K562 (cell line): ENCODE results near the gene ARSI. TPM values are rescaled to one million over a fixed set of nuclear protein-coding genes. Genes with fewer than 3 reads are reported as not detected.

Experiments used
- ATAC-seq: fragments of 200-7000 bp; cut with Tn5 transposase; 3 replicates; pipeline ENCODE4 v1.9.1; 2020; ENCODE audit warnings: moderate library complexity
- BruUV-seq: library from RNA; stranded (reverse); fragments of 400-500 nt; replicated peaks from 2 replicates; lab custom pipeline; 2021; lab: Mats Ljungman, UMichigan
- CTCF ChIA-PET: fragments of 300-600 bp; formaldehyde crosslinking; extraction: SDS; loops from one replicate; lab custom pipeline; 2021; ENCODE audit warnings: low intra/inter-chr PET ratio; lab: Yijun Ruan, JAX
- POLR2A ChIA-PET: fragments of 300-600, 350-650 bp; sonication (Branson Sonifier 250); formaldehyde crosslinking; extraction: SDS; loops from one replicate; lab custom pipeline; 2021; ENCODE audit warnings: antibody characterized with exemption, inconsistent platforms; lab: Yijun Ruan, JAX
- DNase-seq, 4 experiments: peaks; one replicate each; pipeline versions ENCODE4 v3.0.0 to v3.0.0-alpha.2; 2011 to 2018; ENCODE audit warnings: low spot score in 3 of 4, mixed read lengths in 3 of 4; ENCODE audit errors: extremely low read depth in 1 of 4
- FAIRE-seq: peaks from 2 replicates; lab custom pipeline; 2011; peaks lifted over from hg19 to GRCh38; lab: Jason Lieb, UNC
- H2AFZ ChIP-seq: 2 replicates; pipeline ENCODE4 v1.6.0; 2011; ENCODE audit warnings: low read depth, low read length, control low read depth, inconsistent platforms
- H3K27ac ChIP-seq: fragments of 200-600 bp; 3 replicates; pipeline ENCODE4 v1.8.0; 2011; ENCODE audit warnings: low read depth, mild to moderate bottlenecking, control low read depth, inconsistent platforms, low read length, moderate library complexity, mixed read lengths; ENCODE audit errors: extremely low read depth
- H3K27me3 ChIP-seq, 2 experiments: fragments of 300-600 bp in 1 of 2; 2 replicates in 1 of 2; 3 replicates in 1 of 2; pipeline versions ENCODE4 v1.6.0 to v1.8.0; 2011; ENCODE audit warnings: inconsistent platforms in 2 of 2, low read length in 2 of 2, mild to moderate bottlenecking in 1 of 2, mixed read lengths in 1 of 2, moderate library complexity in 1 of 2; ENCODE audit not compliant: control insufficient read depth in 2 of 2, insufficient read depth in 2 of 2
- H3K36me3 ChIP-seq: fragments of 300-600 bp; 3 replicates; pipeline ENCODE4 v1.8.0; 2011; ENCODE audit warnings: mild to moderate bottlenecking, low read length, inconsistent platforms; ENCODE audit not compliant: control insufficient read depth, insufficient read depth
- H3K4me1 ChIP-seq, 2 experiments: fragments of 200-600 bp in 1 of 2; replicated peaks in 1 of 2; 2 replicates in 1 of 2; 3 replicates in 1 of 2; pipeline versions ENCODE4 v1.5.1 to v1.8.0; 2011; ENCODE audit warnings: inconsistent platforms in 2 of 2, low read length in 2 of 2, mild to moderate bottlenecking in 1 of 2, mixed read lengths in 1 of 2, moderate library complexity in 1 of 2; ENCODE audit not compliant: control insufficient read depth in 2 of 2, insufficient read depth in 2 of 2
- H3K4me2 ChIP-seq: 2 replicates; pipeline ENCODE4 v1.6.1; 2011; ENCODE audit warnings: low read length, control low read depth, inconsistent platforms, mixed read lengths; ENCODE audit not compliant: insufficient read depth
- H3K4me3 ChIP-seq: fragments of 200-600 bp; sonication (generic), shearing (Covaris generic); 2 replicates; pipeline ENCODE4 v1.5.1; 2016; ENCODE audit warnings: control low read depth, inconsistent platforms
- H3K79me2 ChIP-seq: fragments of 200-600 bp; 3 replicates; pipeline ENCODE4 v1.8.0; 2011; ENCODE audit warnings: low read length, inconsistent platforms; ENCODE audit not compliant: control insufficient read depth, insufficient read depth
- H3K9ac ChIP-seq, 2 experiments: 2 replicates each; pipeline versions ENCODE4 v1.6.0 to v1.6.1; 2011; ENCODE audit warnings: low read depth in 2 of 2, low read length in 2 of 2, control low read depth in 1 of 2, inconsistent platforms in 1 of 2, mild to moderate bottlenecking in 1 of 2, mixed read lengths in 1 of 2; ENCODE audit not compliant: insufficient read depth in 1 of 2
- H3K9me1 ChIP-seq: one replicate; pipeline ENCODE4 v1.6.0; 2011; ENCODE audit warnings: inconsistent platforms, mild to moderate bottlenecking, low read length, moderate library complexity; ENCODE audit not compliant: control insufficient read depth, insufficient read depth
- H3K9me3 ChIP-seq: replicated peaks from 2 replicates; pipeline ENCODE4 v1.5.1; 2011; ENCODE audit warnings: low read depth, low read length, inconsistent platforms; ENCODE audit not compliant: control insufficient read depth, insufficient read depth
- H4K20me1 ChIP-seq: replicated peaks from 2 replicates; pipeline ENCODE4 v1.6.1; 2011; ENCODE audit warnings: low read length, inconsistent platforms, mixed read lengths; ENCODE audit not compliant: control insufficient read depth, insufficient read depth
- CBFA2T3 ChIP-seq: fragments of 450-650 bp; IDR thresholded peaks from 2 replicates; pipeline ENCODE4 v1.6.1; 2017
- GATA2 ChIP-seq: sonication (generic); formaldehyde crosslinking; IDR thresholded peaks from 2 replicates; pipeline ENCODE4 v1.4.0; 2020; ENCODE audit warnings: mild to moderate bottlenecking, missing genetic modification reagents
- NFE2 ChIP-seq: IDR thresholded peaks from 2 replicates; pipeline ENCODE4 v1.6.1; 2014; ENCODE audit warnings: antibody characterized with exemption, low read depth
- RBM14 ChIP-seq: fragments of 200-400 bp; formaldehyde crosslinking; IDR thresholded peaks from 2 replicates; pipeline ENCODE4 v1.6.1; 2018; ENCODE audit warnings: low read depth, mild to moderate bottlenecking, low read length, moderate library complexity, borderline replicate concordance; ENCODE audit not compliant: insufficient read depth
- SP1 ChIP-seq: sonication (generic); formaldehyde crosslinking; IDR thresholded peaks from 2 replicates; pipeline ENCODE4 v1.8.1; 2022; ENCODE audit warnings: mild to moderate bottlenecking, missing genetic modification reagents
- SREBF2 ChIP-seq: sonication (generic); formaldehyde crosslinking; IDR thresholded peaks from 2 replicates; pipeline ENCODE4 v1.4.0; 2020; ENCODE audit warnings: mild to moderate bottlenecking, missing genetic modification reagents
- TSC22D4 ChIP-seq: fragments of 450-650 bp; IDR thresholded peaks from 2 replicates; pipeline ENCODE4 v1.6.1; 2016; ENCODE audit warnings: missing genetic modification characterization, missing biosample characterization, control low read depth
- ZFP36 ChIP-seq: fragments of 150-350 bp; IDR thresholded peaks from 2 replicates; pipeline ENCODE4 v1.6.1; 2018; ENCODE audit warnings: low read length, low read depth; ENCODE audit not compliant: partially characterized antibody
- ZNF354B ChIP-seq: fragments of 250-450 bp; sonication (Bioruptor Pico); IDR thresholded peaks from 2 replicates; pipeline ENCODE4 v1.4.0; 2020
- ZNF785 ChIP-seq: fragments of 250-450 bp; sonication (Bioruptor Pico); IDR thresholded peaks from 2 replicates; pipeline ENCODE4 v1.4.0; 2020; ENCODE audit warnings: mild to moderate bottlenecking
- WGBS: fragments of 100-300 bp; shearing (Covaris generic); methylation state at CpG from one replicate; pipeline ENCODE4 v1.1.6; 2016; ENCODE audit warnings: low coverage, mixed read lengths; ENCODE audit not compliant: insufficient coverage; ENCODE audit errors: missing lambda C conversion rate; 5-methylcytosine and 5-hydroxymethylcytosine counted together
- in situ Hi-C: fragments of 300-500 bp; cut with MboI; formaldehyde crosslinking; loops from 4 replicates; pipeline ENCODE4 v1.15.0; 2018; ENCODE audit warnings: inconsistent platforms, mixed read lengths
- intact Hi-C: fragments of 100-400 bp; cut with micrococcal nuclease; formaldehyde crosslinking; loops from 2 replicates; pipeline ENCODE4 v1.14.2; 2022
- polyA plus RNA-seq, 8 experiments: library from polyadenylated mRNA; depleted of rRNA in 4 of 8; stranded (reverse) in 5 of 8; unstranded in 3 of 8; fragments of >200 nt; fragmentation: Nextera tagmentation in 2 of 8; fragmentation: Illumina TruSeq in 1 of 8; extraction: Ambion mirVana in 2 of 8; extraction: Trizol in 1 of 8; gene quantifications; 2 replicates each; pipeline versions ENCODE4 v1.2.1 to v1.2.3, GENCODE V29; 2011 to 2014; ENCODE audit warnings: inconsistent platforms in 1 of 8, missing spikeins in 1 of 8
- total RNA-seq, 7 experiments: library from RNA; depleted of rRNA in 6 of 7; stranded (reverse); fragments of >200 nt in 6 of 7; fragmentation: Illumina TruSeq in 2 of 7; extraction: Trizol in 2 of 7; gene quantifications; 2 replicates each; pipeline versions ENCODE4 v1.2.1 to v1.2.3, GENCODE V29; 2011 to 2021; ENCODE audit warnings: low replicate concordance in 1 of 7
- TF ChIP-seq, protein P1 (sequence below): fragments of 250-450 bp; sonication (Bioruptor Pico); IDR thresholded peaks from 2 replicates; pipeline ENCODE4 v1.4.0; 2020; ENCODE audit warnings: mild to moderate bottlenecking, moderate library complexity, borderline replicate concordance
- TF ChIP-seq, protein P2 (sequence below), 3 experiments: fragments of 200-800 bp in 1 of 3; fragments of 250-450 bp in 1 of 3; fragments of 450-650 bp in 1 of 3; sonication (Bioruptor Pico) in 1 of 3; sonication (Bioruptor generic) in 1 of 3; formaldehyde crosslinking in 1 of 3; IDR thresholded peaks; 2 replicates each; pipeline versions ENCODE4 v1.6.1 to v1.8.0; 2016 to 2022; ENCODE audit warnings: mild to moderate bottlenecking in 2 of 3, missing genetic modification characterization in 2 of 3, missing compliant biosample characterization in 1 of 3, moderate library complexity in 1 of 3
- TF ChIP-seq, protein P3 (sequence below): sonication (generic); formaldehyde crosslinking; IDR thresholded peaks from 2 replicates; pipeline ENCODE4 v1.8.0; 2022; ENCODE audit warnings: missing genetic modification reagents, mild to moderate bottlenecking, moderate library complexity, borderline replicate concordance

The ARSI gene
- total and polyA plus RNA-seq, 9 of the 15 experiments (the other 6 are each of a cell fraction or from before 2014, with no cell fraction given) = 0.04 to 0.07 TPM; not detected in 7

DNA sequence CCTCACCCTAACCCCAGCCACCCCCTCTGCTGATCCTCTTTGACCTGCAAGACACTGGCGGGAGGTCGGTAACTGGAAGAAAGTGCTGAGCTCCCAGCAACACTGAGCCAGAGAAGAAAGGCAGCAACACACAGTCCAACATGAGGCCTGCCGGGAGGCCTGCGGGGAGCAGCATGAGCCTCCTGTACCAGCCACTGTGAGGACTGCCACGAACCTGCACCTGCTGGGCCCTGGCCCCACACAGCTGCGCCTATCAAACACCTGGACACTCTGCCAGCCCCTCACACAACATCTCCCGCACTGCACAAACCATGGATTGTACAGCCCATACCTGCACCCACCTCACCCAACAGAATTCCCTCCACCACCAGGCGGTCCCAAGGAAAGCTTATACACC is 31.4 kb downstream of the ARSI start (continued):
- no peak for TF ChIP-seq ZNF785
- no peak for TF ChIP-seq ZNF354B
- TF ChIP-seq SREBF2 (CRISPR knock-in tag) = no peak
- TF ChIP-seq, protein P1, sequence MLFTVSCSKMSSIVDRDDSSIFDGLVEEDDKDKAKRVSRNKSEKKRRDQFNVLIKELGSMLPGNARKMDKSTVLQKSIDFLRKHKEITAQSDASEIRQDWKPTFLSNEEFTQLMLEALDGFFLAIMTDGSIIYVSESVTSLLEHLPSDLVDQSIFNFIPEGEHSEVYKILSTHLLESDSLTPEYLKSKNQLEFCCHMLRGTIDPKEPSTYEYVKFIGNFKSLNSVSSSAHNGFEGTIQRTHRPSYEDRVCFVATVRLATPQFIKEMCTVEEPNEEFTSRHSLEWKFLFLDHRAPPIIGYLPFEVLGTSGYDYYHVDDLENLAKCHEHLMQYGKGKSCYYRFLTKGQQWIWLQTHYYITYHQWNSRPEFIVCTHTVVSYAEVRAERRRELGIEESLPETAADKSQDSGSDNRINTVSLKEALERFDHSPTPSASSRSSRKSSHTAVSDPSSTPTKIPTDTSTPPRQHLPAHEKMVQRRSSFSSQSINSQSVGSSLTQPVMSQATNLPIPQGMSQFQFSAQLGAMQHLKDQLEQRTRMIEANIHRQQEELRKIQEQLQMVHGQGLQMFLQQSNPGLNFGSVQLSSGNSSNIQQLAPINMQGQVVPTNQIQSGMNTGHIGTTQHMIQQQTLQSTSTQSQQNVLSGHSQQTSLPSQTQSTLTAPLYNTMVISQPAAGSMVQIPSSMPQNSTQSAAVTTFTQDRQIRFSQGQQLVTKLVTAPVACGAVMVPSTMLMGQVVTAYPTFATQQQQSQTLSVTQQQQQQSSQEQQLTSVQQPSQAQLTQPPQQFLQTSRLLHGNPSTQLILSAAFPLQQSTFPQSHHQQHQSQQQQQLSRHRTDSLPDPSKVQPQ (CRISPR knock-in tag) = no peak

DNA sequence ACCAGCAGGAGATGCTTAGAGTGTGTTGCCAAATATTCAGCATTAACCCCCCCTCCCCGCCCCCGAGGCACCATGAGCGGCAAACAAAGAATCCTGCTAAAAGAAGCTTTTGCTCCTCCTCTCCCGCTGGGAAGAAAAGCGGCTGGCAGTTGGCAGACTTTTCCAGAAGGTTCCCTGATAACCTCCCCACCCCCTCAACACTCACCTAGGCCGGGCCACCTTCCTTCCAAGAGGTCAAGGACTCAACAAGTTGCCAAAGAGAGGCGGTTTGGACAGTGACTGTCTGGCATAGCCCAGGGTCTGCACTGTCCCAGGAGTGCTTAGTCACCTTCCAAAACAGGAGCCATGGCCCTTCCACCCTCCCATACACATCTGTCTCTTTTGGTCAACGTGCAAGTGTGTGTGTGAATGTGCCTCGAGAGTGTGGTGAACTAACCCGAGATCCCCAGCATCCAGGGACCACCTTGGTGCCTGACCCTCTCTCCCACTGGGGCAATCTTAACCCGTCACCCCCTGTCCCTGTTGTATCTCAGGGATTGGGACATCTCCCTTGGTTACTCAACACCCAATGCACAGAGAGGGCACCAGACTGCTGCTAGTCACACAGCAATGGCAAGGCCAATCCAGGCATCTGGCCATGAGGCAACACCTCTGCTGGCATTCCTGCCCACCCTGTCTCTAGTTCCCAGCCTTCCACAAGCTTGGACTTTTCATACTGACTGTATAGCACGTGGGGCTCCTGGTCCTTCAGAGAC is 32.0 kb downstream of the ARSI start:
- DNase-seq = no peak
- Histone ChIP-seq H3K27ac (no peak overlapping the region), H3K4me2 (no peak overlapping the region), H3K4me3 (no peak overlapping the region), H2AFZ (no peak overlapping the region), H4K20me1 (no peaks in the 10 kb centered on the region), H3K4me1 (no peaks in the 10 kb centered on the region), H3K9ac (no peak overlapping the region; a peak in 1 of 4 replicates), H3K9me1 (no peaks in the 10 kb centered on the region), H3K9me3 (no peaks in the 10 kb centered on the region), H3K36me3 (no peaks in the 10 kb centered on the region), H3K79me2 (no peaks in the 10 kb centered on the region), H3K27me3 (peaks cover 24 to 66% of the 10 kb centered on the region in 2 experiments; a peak in 4 of 5 replicates)
- no TSS peak for BruUV-seq
- ChIA-PET POLR2A (interaction anchor here (0.5 kb wide), 1 partner anchor 140 kb away, joined by 3 read pairs; no protein-coding TSS in a partner anchor), CTCF (no interaction called here)
- ATAC-seq = peak; percentile 49; the same call in 2 of the 3 replicates
- in situ Hi-C loops (loop anchor here (5.0 kb wide), 1 partner anchor 77 kb away; no protein-coding TSS in a partner anchor), intact Hi-C loops (no loop called here)
- 3% methylated on average over 12 of the region's 12 CpGs for WGBS
- no peak for FAIRE-seq
- TF ChIP-seq RBM14 (no peak), SP1 (CRISPR knock-in tag) (no peak), TSC22D4 (no peak), CBFA2T3 (no peak), ZFP36 (peak; percentile 72), GATA2 (CRISPR knock-in tag) (no peak), NFE2 (0 out of 2 replicates have a peak, but pooled peaks have one; percentile 18)
- TF ChIP-seq, protein P2, sequence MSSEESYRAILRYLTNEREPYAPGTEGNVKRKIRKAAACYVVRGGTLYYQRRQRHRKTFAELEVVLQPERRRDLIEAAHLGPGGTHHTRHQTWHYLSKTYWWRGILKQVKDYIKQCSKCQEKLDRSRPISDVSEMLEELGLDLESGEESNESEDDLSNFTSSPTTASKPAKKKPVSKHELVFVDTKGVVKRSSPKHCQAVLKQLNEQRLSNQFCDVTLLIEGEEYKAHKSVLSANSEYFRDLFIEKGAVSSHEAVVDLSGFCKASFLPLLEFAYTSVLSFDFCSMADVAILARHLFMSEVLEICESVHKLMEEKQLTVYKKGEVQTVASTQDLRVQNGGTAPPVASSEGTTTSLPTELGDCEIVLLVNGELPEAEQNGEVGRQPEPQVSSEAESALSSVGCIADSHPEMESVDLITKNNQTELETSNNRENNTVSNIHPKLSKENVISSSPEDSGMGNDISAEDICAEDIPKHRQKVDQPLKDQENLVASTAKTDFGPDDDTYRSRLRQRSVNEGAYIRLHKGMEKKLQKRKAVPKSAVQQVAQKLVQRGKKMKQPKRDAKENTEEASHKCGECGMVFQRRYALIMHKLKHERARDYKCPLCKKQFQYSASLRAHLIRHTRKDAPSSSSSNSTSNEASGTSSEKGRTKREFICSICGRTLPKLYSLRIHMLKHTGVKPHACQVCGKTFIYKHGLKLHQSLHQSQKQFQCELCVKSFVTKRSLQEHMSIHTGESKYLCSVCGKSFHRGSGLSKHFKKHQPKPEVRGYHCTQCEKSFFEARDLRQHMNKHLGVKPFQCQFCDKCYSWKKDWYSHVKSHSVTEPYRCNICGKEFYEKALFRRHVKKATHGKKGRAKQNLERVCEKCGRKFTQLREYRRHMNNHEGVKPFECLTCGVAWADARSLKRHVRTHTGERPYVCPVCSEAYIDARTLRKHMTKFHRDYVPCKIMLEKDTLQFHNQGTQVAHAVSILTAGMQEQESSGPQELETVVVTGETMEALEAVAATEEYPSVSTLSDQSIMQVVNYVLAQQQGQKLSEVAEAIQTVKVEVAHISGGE (CRISPR knock-in tag; IDR thresholded peaks at IDR 0.05) = no peak
- TF ChIP-seq, protein P3, sequence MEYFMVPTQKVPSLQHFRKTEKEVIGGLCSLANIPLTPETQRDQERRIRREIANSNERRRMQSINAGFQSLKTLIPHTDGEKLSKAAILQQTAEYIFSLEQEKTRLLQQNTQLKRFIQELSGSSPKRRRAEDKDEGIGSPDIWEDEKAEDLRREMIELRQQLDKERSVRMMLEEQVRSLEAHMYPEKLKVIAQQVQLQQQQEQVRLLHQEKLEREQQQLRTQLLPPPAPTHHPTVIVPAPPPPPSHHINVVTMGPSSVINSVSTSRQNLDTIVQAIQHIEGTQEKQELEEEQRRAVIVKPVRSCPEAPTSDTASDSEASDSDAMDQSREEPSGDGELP = no peak
